ENCODE measurements around the gene SOST.

Gene SOST

GRCh38 chr17:43741636-43742035 is 17.0 kb downstream of the SOST start:
- no peak for TF ChIP-seq CTCF (IDR thresholded peaks at IDR 0.05; ENCODE audit: low read depth, low read length, missing control alignments)

DNA sequence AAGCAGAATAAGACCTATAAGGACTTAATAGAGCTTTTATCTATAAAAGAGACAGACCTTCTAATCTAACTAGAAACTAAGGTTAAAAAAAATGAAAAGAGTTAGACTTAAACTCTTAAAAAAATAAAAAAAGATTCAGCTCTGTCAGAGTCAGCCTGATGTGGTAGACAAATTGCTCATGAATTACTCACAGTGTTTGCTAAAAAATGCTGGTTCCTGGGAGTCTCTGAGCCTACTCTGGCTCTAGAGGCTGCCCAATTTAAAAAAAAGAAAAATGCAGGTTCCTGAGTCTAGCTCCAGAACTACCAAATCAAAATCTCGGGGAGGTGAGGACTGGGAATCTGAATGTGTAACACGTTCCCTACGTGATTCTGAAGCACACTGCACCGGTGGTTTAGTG is 18.1 kb downstream of the SOST start:
- TF ChIP-seq CTCF (IDR thresholded peaks at IDR 0.05; ENCODE audit: low read depth, low read length, missing control alignments), result no peak
- H3K4me3 ChIP-seq (replicated peaks; ENCODE audit: low read depth, low read length), result no peak overlapping the region
- DNase-seq (ENCODE audit: extremely low read depth, low read depth), result no peak

More at GRCh38 chr17:43741636-43742035, 17.0 kb downstream of the SOST start:
- no peak for DNase-seq (ENCODE audit: extremely low read depth, low read depth)
- H3K4me3 ChIP-seq (replicated peaks; ENCODE audit: low read depth, low read length), result no peak overlapping the region

- no peak for DNase-seq (ENCODE audit: extremely low read depth, low read depth)
- no peak for TF ChIP-seq CTCF (IDR thresholded peaks at IDR 0.05; ENCODE audit: low read depth, low read length, missing control alignments)
- no peak overlapping the region for H3K4me3 ChIP-seq (replicated peaks; ENCODE audit: low read depth, low read length)
Measured at GRCh38 chr17:43737722-43738121, 20.9 kb downstream of the SOST start.

- TF ChIP-seq CTCF (IDR thresholded peaks at IDR 0.05; ENCODE audit: low read depth, low read length, missing control alignments), result no peak
- H3K4me3 ChIP-seq (replicated peaks; ENCODE audit: low read depth, low read length), result no peak overlapping the region
- no peak for DNase-seq (ENCODE audit: extremely low read depth, low read depth)
Measured at GRCh38 chr17:43736389-43736788, 22.2 kb downstream of the SOST start.

- H3K4me3 ChIP-seq (replicated peaks; ENCODE audit: low read depth, low read length), result no peak overlapping the region
- no peak for DNase-seq (ENCODE audit: extremely low read depth, low read depth)
- TF ChIP-seq CTCF (IDR thresholded peaks at IDR 0.05; ENCODE audit: low read depth, low read length, missing control alignments), result no peak
Measured at GRCh38 chr17:43734376-43734775, 24.2 kb downstream of the SOST start.

GRCh38 chr17:43733956-43734355 is 24.6 kb downstream of the SOST start:
- DNase-seq (ENCODE audit: extremely low read depth, low read depth), result no peak
- TF ChIP-seq CTCF (IDR thresholded peaks at IDR 0.05; ENCODE audit: low read depth, low read length, missing control alignments), result no peak
- H3K4me3 ChIP-seq (replicated peaks; ENCODE audit: low read depth, low read length), result no peak overlapping the region

DNA sequence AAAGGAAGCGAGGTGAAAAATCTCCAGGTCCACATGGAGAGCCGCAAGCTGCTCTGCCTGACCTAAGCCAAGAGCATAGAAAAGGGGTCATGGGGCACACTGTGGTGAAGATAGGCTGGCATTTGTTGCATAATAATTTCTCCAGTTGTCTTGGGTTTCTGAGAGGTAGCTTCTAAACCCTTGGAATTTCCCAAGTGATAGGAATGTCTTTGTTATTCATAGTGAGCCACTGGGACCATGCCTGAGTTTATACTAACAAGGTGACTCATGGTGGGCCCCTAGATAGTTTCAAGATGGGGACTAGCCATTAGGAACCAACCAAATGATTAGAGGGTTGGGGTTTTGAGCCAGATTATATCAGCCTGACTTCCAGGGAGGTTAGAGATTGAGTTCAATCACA is 25.6 kb downstream of the SOST start:
- TF ChIP-seq CTCF (IDR thresholded peaks at IDR 0.05; ENCODE audit: low read depth, low read length, missing control alignments), result no peak
- no peak overlapping the region for H3K4me3 ChIP-seq (replicated peaks; ENCODE audit: low read depth, low read length)

More for the DNA sequence above, 25.6 kb downstream of the SOST start:
- no peak for DNase-seq (ENCODE audit: extremely low read depth, low read depth)
